A549 (cell line): Measurements from ENCODE around the gene CPT1A.

Experiments
- CEBPB ChIP-seq, 2 experiments: fragments of >200 bp in 1 of 2; sonication (Bioruptor Twin) in 1 of 2; formaldehyde crosslinking in 1 of 2; IDR thresholded peaks; 2 replicates each; pipeline ENCODE4 v1.6.1; 2012 to 2016
- CHD2 ChIP-seq: fragments of 150-350 bp; IDR thresholded peaks from 2 replicates; pipeline ENCODE4 v1.6.1; 2014; ENCODE audit warnings: low read length; ENCODE audit not compliant: partially characterized antibody
- GATA3 ChIP-seq: IDR thresholded peaks from 2 replicates; pipeline ENCODE4 v1.6.1; 2012; ENCODE audit warnings: borderline replicate concordance
- MAFK ChIP-seq: fragments of 450-650 bp; IDR thresholded peaks from 2 replicates; pipeline ENCODE4 v1.6.1; 2014; ENCODE audit not compliant: partially characterized antibody
- MAZ ChIP-seq: fragments of 150-350 bp; IDR thresholded peaks from 2 replicates; pipeline ENCODE4 v1.6.1; 2014; ENCODE audit warnings: antibody characterized with exemption, low read depth, low read length, borderline replicate concordance
- POLR2A ChIP-seq: IDR thresholded peaks from 2 replicates; pipeline ENCODE4 v1.6.1; 2012; ENCODE audit warnings: mild to moderate bottlenecking, low read length
- SMC3 ChIP-seq: fragments of >200 bp; sonication (Bioruptor Twin); formaldehyde crosslinking; IDR thresholded peaks from 3 replicates; pipeline ENCODE4 v1.6.1; 2018; ENCODE audit warnings: inconsistent platforms
- SREBF2 ChIP-seq: fragments of 450-650 bp; IDR thresholded peaks from 2 replicates; pipeline ENCODE4 v1.6.1; 2014; ENCODE audit warnings: mild to moderate bottlenecking, moderate library complexity
- TP53 ChIP-seq: fragments of 250-450 bp; sonication (Bioruptor Pico); IDR thresholded peaks from 2 replicates; pipeline ENCODE4 v1.5.0; 2021; ENCODE audit warnings: mild to moderate bottlenecking, moderate library complexity
- ZC3H11A ChIP-seq: fragments of 450-650 bp; IDR thresholded peaks from 2 replicates; pipeline ENCODE4 v1.6.1; 2014; ENCODE audit warnings: antibody characterized with exemption, mild to moderate bottlenecking
- TF ChIP-seq, protein P1 (sequence below): fragments of >200 bp; sonication (Bioruptor Twin); formaldehyde crosslinking; IDR thresholded peaks from 3 replicates; pipeline ENCODE4 v1.5.1; 2016
- TF ChIP-seq, protein P2 (sequence below): fragments of 150-350 bp; IDR thresholded peaks from 2 replicates; pipeline ENCODE4 v1.6.1; 2014; ENCODE audit warnings: low read depth, mild to moderate bottlenecking, low read length
- TF ChIP-seq, protein P3 (sequence below): fragments of >200 bp; sonication (Bioruptor Twin); formaldehyde crosslinking; IDR thresholded peaks from 3 replicates; pipeline ENCODE4 v1.6.1; 2016

DNA sequence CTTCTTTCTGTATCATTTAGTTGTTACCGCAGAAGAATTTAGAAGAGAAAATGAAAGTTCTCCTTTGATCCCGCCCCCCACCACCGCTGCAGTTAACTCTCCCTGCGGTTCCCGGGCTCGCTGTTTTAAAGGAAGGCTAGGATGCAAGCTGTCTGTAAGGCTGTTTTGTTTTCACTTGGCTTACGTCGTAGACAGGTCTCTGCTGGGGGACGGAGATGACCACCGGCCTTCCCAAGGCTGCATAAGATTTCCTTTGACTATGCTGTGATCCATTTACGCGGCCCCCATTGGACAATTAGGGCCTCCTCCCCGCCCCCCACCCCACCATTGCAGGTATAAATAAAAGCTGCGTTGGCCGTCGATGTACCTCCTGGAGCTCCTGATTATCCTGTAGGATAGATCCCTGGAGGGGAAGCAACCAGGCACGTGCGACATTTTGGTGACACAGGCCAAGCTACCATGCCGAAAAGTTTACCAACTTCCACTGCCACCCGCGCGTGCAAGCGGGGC, 1.4 kb upstream of the CPT1A start:
- TF ChIP-seq SREBF2: no peak
- TF ChIP-seq, protein P1, sequence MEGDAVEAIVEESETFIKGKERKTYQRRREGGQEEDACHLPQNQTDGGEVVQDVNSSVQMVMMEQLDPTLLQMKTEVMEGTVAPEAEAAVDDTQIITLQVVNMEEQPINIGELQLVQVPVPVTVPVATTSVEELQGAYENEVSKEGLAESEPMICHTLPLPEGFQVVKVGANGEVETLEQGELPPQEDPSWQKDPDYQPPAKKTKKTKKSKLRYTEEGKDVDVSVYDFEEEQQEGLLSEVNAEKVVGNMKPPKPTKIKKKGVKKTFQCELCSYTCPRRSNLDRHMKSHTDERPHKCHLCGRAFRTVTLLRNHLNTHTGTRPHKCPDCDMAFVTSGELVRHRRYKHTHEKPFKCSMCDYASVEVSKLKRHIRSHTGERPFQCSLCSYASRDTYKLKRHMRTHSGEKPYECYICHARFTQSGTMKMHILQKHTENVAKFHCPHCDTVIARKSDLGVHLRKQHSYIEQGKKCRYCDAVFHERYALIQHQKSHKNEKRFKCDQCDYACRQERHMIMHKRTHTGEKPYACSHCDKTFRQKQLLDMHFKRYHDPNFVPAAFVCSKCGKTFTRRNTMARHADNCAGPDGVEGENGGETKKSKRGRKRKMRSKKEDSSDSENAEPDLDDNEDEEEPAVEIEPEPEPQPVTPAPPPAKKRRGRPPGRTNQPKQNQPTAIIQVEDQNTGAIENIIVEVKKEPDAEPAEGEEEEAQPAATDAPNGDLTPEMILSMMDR: no peak
- TF ChIP-seq SMC3: no peak
- no peak for TF ChIP-seq CEBPB (IDR thresholded peaks at IDR 0.05)
- TF ChIP-seq, protein P2, sequence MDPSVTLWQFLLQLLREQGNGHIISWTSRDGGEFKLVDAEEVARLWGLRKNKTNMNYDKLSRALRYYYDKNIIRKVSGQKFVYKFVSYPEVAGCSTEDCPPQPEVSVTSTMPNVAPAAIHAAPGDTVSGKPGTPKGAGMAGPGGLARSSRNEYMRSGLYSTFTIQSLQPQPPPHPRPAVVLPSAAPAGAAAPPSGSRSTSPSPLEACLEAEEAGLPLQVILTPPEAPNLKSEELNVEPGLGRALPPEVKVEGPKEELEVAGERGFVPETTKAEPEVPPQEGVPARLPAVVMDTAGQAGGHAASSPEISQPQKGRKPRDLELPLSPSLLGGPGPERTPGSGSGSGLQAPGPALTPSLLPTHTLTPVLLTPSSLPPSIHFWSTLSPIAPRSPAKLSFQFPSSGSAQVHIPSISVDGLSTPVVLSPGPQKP: no peak
- no peak for TF ChIP-seq MAFK
- TF ChIP-seq POLR2A: no peak
- no peak for TF ChIP-seq MAZ
- no peak for TF ChIP-seq GATA3
- no peak for TF ChIP-seq ZC3H11A
- TF ChIP-seq TP53 (CRISPR knock-in tag): no peak
- TF ChIP-seq CHD2: no peak
- TF ChIP-seq, protein P3, sequence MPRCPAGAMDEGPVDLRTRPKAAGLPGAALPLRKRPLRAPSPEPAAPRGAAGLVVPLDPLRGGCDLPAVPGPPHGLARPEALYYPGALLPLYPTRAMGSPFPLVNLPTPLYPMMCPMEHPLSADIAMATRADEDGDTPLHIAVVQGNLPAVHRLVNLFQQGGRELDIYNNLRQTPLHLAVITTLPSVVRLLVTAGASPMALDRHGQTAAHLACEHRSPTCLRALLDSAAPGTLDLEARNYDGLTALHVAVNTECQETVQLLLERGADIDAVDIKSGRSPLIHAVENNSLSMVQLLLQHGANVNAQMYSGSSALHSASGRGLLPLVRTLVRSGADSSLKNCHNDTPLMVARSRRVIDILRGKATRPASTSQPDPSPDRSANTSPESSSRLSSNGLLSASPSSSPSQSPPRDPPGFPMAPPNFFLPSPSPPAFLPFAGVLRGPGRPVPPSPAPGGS: no peak
